Mammary epithelial cell (primary cell): Measurements from ENCODE around the gene TXNRD1.

ENCODE experiments used
- EZH2 ChIP-seq: IDR thresholded peaks from 2 replicates; pipeline ENCODE4 v1.6.1; 2012; ENCODE audit warnings: low read length, inconsistent platforms, borderline replicate concordance
- TF ChIP-seq, protein P1 (sequence below), 2 donors: IDR thresholded peaks in 1 of 2; conservative IDR thresholded peaks in 1 of 2; 2 replicates each; pipeline ENCODE4 v1.5.1; 2011 to 2012; ENCODE audit warnings: inconsistent platforms in 2 of 2, low read length in 2 of 2, mild to moderate bottlenecking in 2 of 2, control low read depth in 1 of 2, low read depth in 1 of 2; ENCODE audit not compliant: insufficient read depth in 1 of 2; ENCODE audit errors: extremely low read depth in 1 of 2

DNA sequence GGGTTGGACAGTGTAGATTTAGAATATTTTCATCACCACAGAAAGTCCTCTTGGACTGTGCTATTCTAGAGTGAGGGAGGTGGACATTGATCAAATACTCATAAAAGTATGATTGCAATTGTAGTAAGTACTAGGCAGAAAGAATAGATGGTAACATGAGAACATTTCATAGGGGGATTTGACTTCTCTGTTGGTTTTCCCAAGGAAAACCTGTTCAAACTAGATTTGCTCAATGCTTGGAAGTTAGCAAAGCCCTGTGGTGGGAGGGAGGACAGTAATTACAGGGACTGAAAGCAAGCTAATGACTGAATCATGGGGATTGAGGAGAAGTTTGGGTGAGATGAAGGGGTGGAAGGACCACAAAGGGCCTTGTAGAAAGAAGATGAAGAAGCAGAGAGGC, 63.6 kb downstream of the TXNRD1 start:
- TF ChIP-seq, protein P1, sequence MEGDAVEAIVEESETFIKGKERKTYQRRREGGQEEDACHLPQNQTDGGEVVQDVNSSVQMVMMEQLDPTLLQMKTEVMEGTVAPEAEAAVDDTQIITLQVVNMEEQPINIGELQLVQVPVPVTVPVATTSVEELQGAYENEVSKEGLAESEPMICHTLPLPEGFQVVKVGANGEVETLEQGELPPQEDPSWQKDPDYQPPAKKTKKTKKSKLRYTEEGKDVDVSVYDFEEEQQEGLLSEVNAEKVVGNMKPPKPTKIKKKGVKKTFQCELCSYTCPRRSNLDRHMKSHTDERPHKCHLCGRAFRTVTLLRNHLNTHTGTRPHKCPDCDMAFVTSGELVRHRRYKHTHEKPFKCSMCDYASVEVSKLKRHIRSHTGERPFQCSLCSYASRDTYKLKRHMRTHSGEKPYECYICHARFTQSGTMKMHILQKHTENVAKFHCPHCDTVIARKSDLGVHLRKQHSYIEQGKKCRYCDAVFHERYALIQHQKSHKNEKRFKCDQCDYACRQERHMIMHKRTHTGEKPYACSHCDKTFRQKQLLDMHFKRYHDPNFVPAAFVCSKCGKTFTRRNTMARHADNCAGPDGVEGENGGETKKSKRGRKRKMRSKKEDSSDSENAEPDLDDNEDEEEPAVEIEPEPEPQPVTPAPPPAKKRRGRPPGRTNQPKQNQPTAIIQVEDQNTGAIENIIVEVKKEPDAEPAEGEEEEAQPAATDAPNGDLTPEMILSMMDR (conservative IDR thresholded peaks at IDR 0.05 in 1 of 2, IDR thresholded peaks at IDR 0.05 in 1 of 2; ENCODE audit: extremely low read depth in 1 of 2, insufficient read depth in 1 of 2, low read depth in 1 of 2, low read length in 2 of 2), result no peak
- TF ChIP-seq EZH2, result no peak
